ENCODE data around the gene OLA1.

The OLA1 gene

GRCh38 chr2:174051741-174052583, 196.4 kb downstream of the OLA1 start:
- TF ChIP-seq SPI1 (IDR thresholded peaks at IDR 0.05; ENCODE audit: borderline replicate concordance, low read depth): no peak
- no peak for TF ChIP-seq GABPA (IDR thresholded peaks at IDR 0.05; ENCODE audit: low read depth)
- no peak for TF ChIP-seq CTCF (IDR thresholded peaks at IDR 0.05; ENCODE audit: insufficient read depth, low read length)
- no peak for TF ChIP-seq REST (IDR thresholded peaks at IDR 0.05; ENCODE audit: insufficient replicate concordance, low read depth)
- no peak for TF ChIP-seq POLR2AphosphoS5 (IDR thresholded peaks at IDR 0.05; ENCODE audit: low read depth)
- H3K27me3 ChIP-seq (ENCODE audit: insufficient read depth, poor library complexity, severe bottlenecking): no peaks in the 10 kb centered on the region
- DNase-seq (ENCODE audit: low read depth in 1 of 2, low spot score in 1 of 2): no peak
- H3K4me3 ChIP-seq (replicated peaks; ENCODE audit: insufficient read depth, low read length): no peak overlapping the region
- H3K27ac ChIP-seq (replicated peaks): no peak overlapping the region

GRCh38 chr2:174051068-174051467, 197.3 kb downstream of the OLA1 start:
- H3K4me3 ChIP-seq (replicated peaks; ENCODE audit: insufficient read depth, low read length): no peak overlapping the region
- no peaks in the 10 kb centered on the region for H3K27me3 ChIP-seq (ENCODE audit: insufficient read depth, poor library complexity, severe bottlenecking)
- DNase-seq (ENCODE audit: low read depth in 1 of 2, low spot score in 1 of 2): no peak
- TF ChIP-seq GABPA (IDR thresholded peaks at IDR 0.05; ENCODE audit: low read depth): no peak
- TF ChIP-seq SPI1 (IDR thresholded peaks at IDR 0.05; ENCODE audit: borderline replicate concordance, low read depth): no peak
- TF ChIP-seq CTCF (IDR thresholded peaks at IDR 0.05; ENCODE audit: insufficient read depth, low read length): no peak
- TF ChIP-seq REST (IDR thresholded peaks at IDR 0.05; ENCODE audit: insufficient replicate concordance, low read depth): no peak
- H3K27ac ChIP-seq (replicated peaks): no peak overlapping the region

GRCh38 chr2:174049895-174050294, 198.4 kb downstream of the OLA1 start:
- TF ChIP-seq REST (IDR thresholded peaks at IDR 0.05; ENCODE audit: insufficient replicate concordance, low read depth) (no peak), POLR2AphosphoS5 (IDR thresholded peaks at IDR 0.05; ENCODE audit: low read depth) (no peak)
- Histone ChIP-seq H3K27me3 (ENCODE audit: insufficient read depth, poor library complexity, severe bottlenecking) (no peaks in the 10 kb centered on the region), H3K27ac (replicated peaks) (no peak overlapping the region), H3K4me3 (replicated peaks; ENCODE audit: insufficient read depth, low read length) (no peak overlapping the region)
- no peak for DNase-seq (ENCODE audit: low read depth in 1 of 2, low spot score in 1 of 2)
